ENCODE data around the gene HSP90AB1.

DNA sequence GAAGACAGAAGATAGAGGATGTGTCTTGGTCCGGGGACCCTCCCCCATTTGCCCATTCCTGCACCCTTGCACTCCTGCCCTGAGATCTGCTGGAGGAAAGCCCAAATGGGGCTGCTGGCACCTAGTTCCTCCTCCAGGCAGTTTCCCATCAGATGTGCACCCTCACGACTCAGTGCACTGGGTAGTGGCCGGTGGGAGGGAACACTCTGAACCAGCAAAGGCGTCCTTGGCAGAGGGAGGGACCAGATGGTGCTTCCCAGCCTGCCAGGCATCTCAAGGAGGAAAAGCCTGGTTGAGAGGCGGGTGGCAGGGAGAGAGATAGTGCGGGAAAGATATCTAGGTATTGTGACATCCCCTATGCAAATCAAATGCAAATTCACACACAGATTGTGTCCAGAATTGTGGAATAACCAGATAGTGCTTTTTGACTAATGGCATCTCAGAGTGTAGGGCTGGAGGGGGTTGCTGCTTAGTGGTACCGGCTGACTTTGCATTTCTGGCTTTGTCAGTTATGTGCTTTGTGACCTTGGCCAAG, 42.9 kb downstream of the HSP90AB1 start:
- TF ChIP-seq CTCF (conservative IDR thresholded peaks at IDR 0.05; ENCODE audit: low read depth, low read length) (no peak), EZH2 (IDR thresholded peaks at IDR 0.05; ENCODE audit: low read length, unreplicated experiment) (no peak), EZH2phosphoT487 (IDR thresholded peaks at IDR 0.05; ENCODE audit: borderline replicate concordance, low read length) (no peak)

Data from PC-3 (cell line).